HFFc6 (cell line): ENCODE results near the gene TMEM120B. TPM values are rescaled to one million over a fixed set of nuclear protein-coding genes. Genes with fewer than 3 reads are reported as not detected.
A peak's percentile ranks its signal among the peaks of the same experiment; 100 is the strongest.

ENCODE experiments used
- DNase-seq: peaks from one replicate; pipeline ENCODE4 v3.0.0-alpha.2; 2018
- H3K27ac Mint-ChIP-seq: 2 replicates; pipeline ENCODE4 v1.8.0; 2020; ENCODE audit warnings: mild to moderate bottlenecking, mixed read lengths
- H3K27me3 Mint-ChIP-seq: 2 replicates; pipeline ENCODE4 v1.8.0; 2021; ENCODE audit warnings: mild to moderate bottlenecking, moderate library complexity, mixed read lengths; ENCODE audit not compliant: insufficient read depth
- H3K36me3 Mint-ChIP-seq: 2 replicates; pipeline ENCODE4 v1.8.0; 2021; ENCODE audit warnings: low read depth, mixed read lengths
- H3K4me1 Mint-ChIP-seq: 2 replicates; pipeline ENCODE4 v1.8.0; 2020; ENCODE audit warnings: low read depth, mixed read lengths
- H3K4me3 Mint-ChIP-seq: 2 replicates; pipeline ENCODE4 v1.8.0; 2020; ENCODE audit warnings: mild to moderate bottlenecking, moderate library complexity, mixed read lengths
- H3K9me3 Mint-ChIP-seq: 2 replicates; pipeline ENCODE4 v1.8.0; 2020; ENCODE audit warnings: mild to moderate bottlenecking, mixed read lengths
- total RNA-seq, 6 experiments: library from RNA; stranded (reverse); fragmentation: NEBNext Ultra II Directional; extraction: Animal tissue kit (Norgen Biotek cat#: 25700); gene quantifications; 2 replicates in 1 of 6; 3 replicates in 5 of 6; pipeline ENCODE4 v1.2.3, GENCODE V29; 2021
- TF ChIP-seq, protein P1 (sequence below): fragments of 200-600 bp; sonication (generic); IDR thresholded peaks from 2 replicates; pipeline ENCODE4 v1.5.0; 2021; ENCODE audit warnings: antibody characterized with exemption, mild to moderate bottlenecking

Gene TMEM120B
- total RNA-seq, 6 experiments from 2014 or later = 9.7 to 13.8 (median 12.6) TPM

- Mint-ChIP-seq H3K27ac (no peak overlapping the region), H3K4me3 (no peak overlapping the region), H3K9me3 (no peaks in the 10 kb centered on the region), H3K4me1 (peaks cover 10% of the 10 kb centered on the region), H3K27me3 (0 out of 2 replicates have a peak, but pooled peaks cover 2% of the 10 kb centered on the region), H3K36me3 (no peaks in the 10 kb centered on the region)
- no peak for DNase-seq
- TF ChIP-seq, protein P1, sequence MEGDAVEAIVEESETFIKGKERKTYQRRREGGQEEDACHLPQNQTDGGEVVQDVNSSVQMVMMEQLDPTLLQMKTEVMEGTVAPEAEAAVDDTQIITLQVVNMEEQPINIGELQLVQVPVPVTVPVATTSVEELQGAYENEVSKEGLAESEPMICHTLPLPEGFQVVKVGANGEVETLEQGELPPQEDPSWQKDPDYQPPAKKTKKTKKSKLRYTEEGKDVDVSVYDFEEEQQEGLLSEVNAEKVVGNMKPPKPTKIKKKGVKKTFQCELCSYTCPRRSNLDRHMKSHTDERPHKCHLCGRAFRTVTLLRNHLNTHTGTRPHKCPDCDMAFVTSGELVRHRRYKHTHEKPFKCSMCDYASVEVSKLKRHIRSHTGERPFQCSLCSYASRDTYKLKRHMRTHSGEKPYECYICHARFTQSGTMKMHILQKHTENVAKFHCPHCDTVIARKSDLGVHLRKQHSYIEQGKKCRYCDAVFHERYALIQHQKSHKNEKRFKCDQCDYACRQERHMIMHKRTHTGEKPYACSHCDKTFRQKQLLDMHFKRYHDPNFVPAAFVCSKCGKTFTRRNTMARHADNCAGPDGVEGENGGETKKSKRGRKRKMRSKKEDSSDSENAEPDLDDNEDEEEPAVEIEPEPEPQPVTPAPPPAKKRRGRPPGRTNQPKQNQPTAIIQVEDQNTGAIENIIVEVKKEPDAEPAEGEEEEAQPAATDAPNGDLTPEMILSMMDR = peak; percentile 97
Observed at GRCh38 chr12:121776190-121777098, 63.9 kb downstream of the TMEM120B start.

DNA sequence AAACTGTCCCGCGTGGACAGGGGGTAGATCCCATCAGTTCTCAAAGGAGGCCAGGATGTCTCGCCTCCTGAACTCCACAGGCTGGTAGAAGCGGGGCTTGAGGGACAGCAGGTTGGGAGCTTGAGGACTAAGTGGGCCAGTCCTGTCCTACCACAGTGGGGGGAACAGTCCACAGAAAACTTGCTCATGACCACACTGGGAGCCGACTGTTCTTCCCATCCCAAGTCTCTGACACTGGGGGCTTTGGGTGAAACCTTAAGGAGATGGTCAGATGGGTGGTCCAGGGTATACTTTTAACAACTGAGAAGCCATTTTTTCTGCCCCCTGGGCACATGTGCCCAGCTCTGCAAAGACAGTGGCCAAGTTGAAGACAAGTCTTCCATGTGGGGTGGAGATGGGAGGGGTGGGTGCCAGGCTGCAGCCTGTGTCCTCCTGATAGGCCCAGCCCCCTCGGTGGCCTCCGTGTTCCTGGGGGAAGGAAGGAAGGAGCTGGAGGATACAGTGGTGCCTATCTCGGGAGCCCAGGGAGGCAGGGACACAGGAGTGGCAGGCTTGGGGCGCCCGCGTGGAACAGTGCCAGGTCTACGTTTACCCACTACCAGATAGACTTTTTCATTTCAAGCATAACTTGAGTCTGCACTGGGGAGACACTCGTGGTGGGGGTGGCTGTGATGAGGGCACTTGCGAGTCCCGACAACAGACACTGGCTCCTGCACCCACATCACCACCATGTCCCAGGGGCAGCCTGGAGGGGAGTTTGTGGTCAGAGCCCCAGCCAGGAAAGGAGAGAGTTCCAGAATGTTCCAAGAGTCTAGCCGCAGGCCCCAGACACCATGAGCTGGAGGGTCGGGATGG lies 66.2 kb downstream of the TMEM120B start:
- no peaks in the 10 kb centered on the region for H3K9me3 Mint-ChIP-seq
- DNase-seq = no peak
- H3K36me3 Mint-ChIP-seq = no peaks in the 10 kb centered on the region
- TF ChIP-seq, protein P1 = no peak
- no peak overlapping the region for H3K27ac Mint-ChIP-seq
- no peak overlapping the region for H3K4me3 Mint-ChIP-seq
- peaks cover 18% of the 10 kb centered on the region for H3K4me1 Mint-ChIP-seq
- H3K27me3 Mint-ChIP-seq = peaks cover 6% of the 10 kb centered on the region

DNA sequence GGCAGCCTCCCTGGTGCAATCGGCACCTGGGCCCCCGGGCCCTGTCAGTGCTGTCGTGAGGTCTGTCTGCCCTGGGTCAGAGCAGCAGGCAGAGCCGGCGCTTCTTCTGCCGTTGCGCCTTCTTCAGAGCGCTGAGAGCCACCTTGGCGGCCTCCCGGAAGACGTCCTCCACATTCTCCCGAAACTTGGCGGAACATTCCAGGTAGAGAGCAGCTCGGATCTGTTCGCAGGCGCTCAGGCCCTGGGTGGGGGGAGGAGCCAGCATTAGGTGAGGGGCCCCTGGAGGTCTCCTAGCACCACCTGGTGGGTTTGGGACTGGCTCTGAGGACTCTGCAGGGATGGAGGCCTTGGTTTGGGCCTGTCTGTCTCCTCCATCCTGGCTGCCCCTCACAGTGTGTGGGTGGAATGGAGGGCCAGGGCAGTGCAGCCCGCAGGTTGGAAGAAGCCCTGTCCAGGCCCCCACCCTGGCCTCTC lies 66.9 kb downstream of the TMEM120B start:
- Mint-ChIP-seq H3K9me3 (no peaks in the 10 kb centered on the region), H3K27me3 (peaks cover 7% of the 10 kb centered on the region), H3K4me1 (peaks cover 25% of the 10 kb centered on the region), H3K36me3 (no peaks in the 10 kb centered on the region), H3K4me3 (no peak overlapping the region), H3K27ac (no peak overlapping the region)
- TF ChIP-seq, protein P1 = no peak
- no peak for DNase-seq

DNA sequence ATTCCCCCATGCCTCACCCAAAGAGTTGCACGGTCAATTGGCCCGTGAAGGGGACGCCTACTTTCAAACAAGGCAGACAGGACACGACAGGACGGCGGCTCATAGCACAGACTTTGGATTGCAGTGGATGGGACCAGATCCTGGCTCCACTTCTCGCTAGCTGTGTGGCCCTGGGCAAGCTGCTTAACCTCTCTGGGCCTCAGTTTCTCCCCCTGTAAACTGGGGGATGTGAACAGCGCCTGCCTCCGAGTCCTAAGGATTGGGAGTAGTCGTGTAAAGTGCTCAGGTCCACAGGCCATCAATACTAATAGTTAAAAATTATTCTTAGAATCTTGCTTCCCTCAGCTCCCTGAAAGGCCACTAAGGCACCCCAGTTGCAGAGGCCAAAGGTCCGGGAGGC lies 67.9 kb downstream of the TMEM120B start:
- TF ChIP-seq, protein P1 = no peak
- Mint-ChIP-seq H3K4me1 (peaks cover 32% of the 10 kb centered on the region), H3K27ac (no peak overlapping the region), H3K27me3 (peaks cover 7% of the 10 kb centered on the region), H3K9me3 (no peaks in the 10 kb centered on the region), H3K36me3 (no peaks in the 10 kb centered on the region), H3K4me3 (no peak overlapping the region)
- DNase-seq = no peak

DNA sequence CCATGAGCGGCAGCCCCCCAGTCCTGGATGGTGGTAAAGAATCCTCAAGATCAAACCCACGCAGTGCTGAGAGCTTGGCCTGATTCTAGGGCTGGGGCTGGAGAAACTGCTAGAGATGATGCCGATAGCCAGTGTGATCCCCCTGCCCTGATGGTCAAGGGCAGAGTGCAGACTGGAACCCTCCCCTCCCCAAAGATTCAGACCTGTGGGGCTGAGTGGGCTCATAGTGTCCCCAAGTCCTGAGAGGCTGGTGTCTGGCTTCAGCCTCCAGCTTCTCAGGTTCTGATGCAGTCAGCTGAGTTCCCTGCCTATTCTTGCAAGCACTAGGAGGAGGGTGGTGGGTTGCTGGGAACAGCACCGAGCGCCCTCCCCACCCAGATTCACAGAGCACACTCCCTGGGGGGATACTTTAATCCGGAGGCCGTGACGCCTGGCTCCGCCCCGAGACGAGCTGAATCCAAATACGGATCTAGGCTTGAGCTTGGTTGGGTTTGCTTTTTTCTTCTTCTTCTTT lies 69.0 kb downstream of the TMEM120B start:
- DNase-seq = no peak
- Mint-ChIP-seq H3K4me3 (peak overlapping the region; percentile 49), H3K9me3 (no peaks in the 10 kb centered on the region), H3K36me3 (no peaks in the 10 kb centered on the region), H3K27ac (peak overlapping the region; percentile 42), H3K4me1 (peaks cover 38% of the 10 kb centered on the region), H3K27me3 (peaks cover 7% of the 10 kb centered on the region)
- TF ChIP-seq, protein P1 = no peak
